Astrocyte of the cerebellum (primary cell): ENCODE data around the gene CKMT2.
"Not testable (repeated sequence)": the region's sequence is repeated elsewhere in the genome, so short reads cannot be mapped to it uniquely, and the experiment has no call there.

Experiments
- DNase-seq: peaks from one replicate; pipeline ENCODE4 v3.0.0-alpha.2; 2011; ENCODE audit warnings: low read depth
- H3K4me3 ChIP-seq: 2 replicates; pipeline ENCODE4 v1.5.1; 2011; ENCODE audit warnings: mild to moderate bottlenecking, low read depth, low read length, moderate library complexity
- in situ Hi-C: cut with HindIII; loops from 2 replicates; pipeline ENCODE4 v1.10.0; 2017; ENCODE audit warnings: low sequenced_read_pairs
- TF ChIP-seq, protein P1 (sequence below): IDR thresholded peaks from 2 replicates; pipeline ENCODE4 v1.5.1; 2012; ENCODE audit warnings: low read length, low read depth, moderate library complexity, mild to moderate bottlenecking; ENCODE audit errors: missing control alignments

The CKMT2 gene

DNA sequence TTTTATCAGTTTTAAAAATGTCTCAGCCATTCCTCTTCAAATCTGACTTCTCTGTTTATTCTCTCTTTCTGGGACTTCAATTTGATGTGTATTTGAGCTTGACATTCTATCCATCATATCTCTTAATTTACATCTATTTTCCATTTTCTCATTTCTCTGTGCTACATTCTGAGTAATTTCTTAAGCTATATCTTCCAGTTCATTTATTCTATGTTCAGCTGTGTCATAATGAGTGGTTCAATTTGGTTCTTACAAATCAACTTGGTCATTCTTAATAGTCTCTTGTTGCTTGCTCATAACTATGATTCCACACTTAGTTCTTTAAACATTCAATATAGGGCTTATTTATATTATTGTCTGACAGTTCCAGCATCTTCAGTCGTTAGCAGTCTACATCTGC is 16.9 kb downstream of the CKMT2 start:
- DNase-seq: no peak
- TF ChIP-seq, protein P1, sequence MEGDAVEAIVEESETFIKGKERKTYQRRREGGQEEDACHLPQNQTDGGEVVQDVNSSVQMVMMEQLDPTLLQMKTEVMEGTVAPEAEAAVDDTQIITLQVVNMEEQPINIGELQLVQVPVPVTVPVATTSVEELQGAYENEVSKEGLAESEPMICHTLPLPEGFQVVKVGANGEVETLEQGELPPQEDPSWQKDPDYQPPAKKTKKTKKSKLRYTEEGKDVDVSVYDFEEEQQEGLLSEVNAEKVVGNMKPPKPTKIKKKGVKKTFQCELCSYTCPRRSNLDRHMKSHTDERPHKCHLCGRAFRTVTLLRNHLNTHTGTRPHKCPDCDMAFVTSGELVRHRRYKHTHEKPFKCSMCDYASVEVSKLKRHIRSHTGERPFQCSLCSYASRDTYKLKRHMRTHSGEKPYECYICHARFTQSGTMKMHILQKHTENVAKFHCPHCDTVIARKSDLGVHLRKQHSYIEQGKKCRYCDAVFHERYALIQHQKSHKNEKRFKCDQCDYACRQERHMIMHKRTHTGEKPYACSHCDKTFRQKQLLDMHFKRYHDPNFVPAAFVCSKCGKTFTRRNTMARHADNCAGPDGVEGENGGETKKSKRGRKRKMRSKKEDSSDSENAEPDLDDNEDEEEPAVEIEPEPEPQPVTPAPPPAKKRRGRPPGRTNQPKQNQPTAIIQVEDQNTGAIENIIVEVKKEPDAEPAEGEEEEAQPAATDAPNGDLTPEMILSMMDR: no peak
- in situ Hi-C loops: no loop called here
- H3K4me3 ChIP-seq: no peak overlapping the region

DNA sequence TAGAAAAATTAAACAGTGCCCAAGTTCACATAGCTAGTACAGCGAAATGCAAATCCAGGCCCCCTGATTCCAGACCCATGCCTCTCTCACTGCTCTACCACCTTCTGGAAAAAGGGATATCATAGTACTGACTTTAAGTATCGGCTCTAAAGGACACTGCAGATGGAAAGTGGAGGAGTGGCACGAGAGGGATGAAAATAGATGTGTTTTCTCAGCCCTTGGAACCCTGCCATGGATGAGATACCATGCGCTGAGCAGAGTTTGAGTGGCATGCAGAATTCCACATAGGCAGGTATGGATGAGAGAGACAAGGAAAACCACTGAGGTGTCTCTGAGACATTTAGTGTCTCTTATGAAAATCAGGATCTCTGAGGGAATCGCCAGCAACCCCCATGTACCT is 18.8 kb downstream of the CKMT2 start:
- no peak for DNase-seq
- in situ Hi-C loops: no loop called here
- H3K4me3 ChIP-seq: no peak overlapping the region
- TF ChIP-seq, protein P1: no peak

DNA sequence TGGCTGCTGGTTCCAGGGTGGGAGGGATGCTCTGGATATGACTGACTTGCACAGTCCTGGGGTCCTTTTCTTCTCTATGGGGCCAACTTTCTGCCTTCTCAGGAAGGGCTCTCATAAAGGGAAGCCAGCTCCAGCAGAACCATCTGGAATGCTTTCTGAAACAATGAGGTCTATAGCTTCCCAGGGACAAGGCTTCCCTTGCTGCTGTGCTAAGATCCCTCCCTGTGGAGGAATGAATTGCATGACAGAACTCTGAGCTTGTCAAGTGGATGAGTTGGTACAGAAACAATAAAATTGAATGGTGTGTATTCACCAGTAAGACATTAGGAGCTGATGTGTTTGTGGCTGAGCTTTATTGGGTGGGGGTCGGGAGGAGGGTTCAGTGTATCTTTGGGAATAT is 19.8 kb downstream of the CKMT2 start:
- H3K4me3 ChIP-seq: no peak overlapping the region
- DNase-seq: no peak
- in situ Hi-C loops: no loop called here
- TF ChIP-seq, protein P1: no peak

DNA sequence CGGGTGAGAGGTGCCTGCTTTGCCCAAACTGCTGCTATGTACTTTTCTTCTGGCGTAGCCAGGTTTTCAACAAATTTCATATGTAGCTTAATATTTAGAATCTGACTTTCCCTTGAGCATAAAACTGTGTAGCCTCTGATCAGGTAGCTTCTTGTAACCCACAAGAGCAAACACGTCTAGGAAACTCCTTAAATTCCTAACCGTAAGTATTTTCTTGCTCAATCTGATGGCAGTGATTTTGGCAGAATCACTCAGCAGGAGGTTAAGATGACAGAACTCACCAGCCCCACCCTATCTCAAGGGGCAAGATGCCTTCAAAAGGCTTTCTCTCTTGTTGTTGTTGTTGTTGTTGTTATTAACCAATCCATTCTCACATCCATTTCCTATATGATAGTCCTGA is 20.8 kb downstream of the CKMT2 start:
- TF ChIP-seq, protein P1: no peak
- no peak for DNase-seq
- in situ Hi-C loops: no loop called here
- H3K4me3 ChIP-seq: no peak overlapping the region

DNA sequence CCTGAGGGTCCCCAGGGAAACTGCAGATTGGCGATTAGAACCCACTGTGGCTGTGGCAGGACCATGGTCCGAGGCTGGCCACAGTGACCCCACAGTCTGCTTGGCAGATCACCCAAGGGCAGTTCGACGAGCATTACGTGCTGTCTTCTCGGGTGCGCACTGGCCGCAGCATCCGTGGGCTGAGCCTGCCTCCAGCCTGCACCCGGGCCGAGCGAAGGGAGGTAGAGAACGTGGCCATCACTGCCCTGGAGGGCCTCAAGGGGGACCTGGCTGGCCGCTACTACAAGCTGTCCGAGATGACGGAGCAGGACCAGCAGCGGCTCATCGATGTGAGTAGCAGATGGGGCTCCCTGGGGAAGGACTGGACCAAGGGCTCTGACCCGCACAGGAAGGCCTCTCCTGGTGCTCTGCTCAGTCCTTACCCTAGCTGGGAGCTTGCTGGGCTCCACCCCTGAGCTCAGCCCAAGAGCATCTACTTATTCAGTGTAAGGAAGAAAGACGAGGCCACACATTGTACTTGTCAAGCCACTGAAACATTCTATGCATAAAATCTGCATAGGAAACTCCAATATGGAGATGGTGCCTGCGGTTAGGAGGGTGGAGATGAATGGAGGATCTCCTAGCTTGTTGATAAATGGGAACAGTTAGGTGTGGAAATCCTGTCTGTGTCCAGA is 21.9 kb downstream of the CKMT2 start:
- in situ Hi-C loops: no loop called here
- TF ChIP-seq, protein P1: no peak
- DNase-seq: no peak
- H3K4me3 ChIP-seq: no peak overlapping the region

DNA sequence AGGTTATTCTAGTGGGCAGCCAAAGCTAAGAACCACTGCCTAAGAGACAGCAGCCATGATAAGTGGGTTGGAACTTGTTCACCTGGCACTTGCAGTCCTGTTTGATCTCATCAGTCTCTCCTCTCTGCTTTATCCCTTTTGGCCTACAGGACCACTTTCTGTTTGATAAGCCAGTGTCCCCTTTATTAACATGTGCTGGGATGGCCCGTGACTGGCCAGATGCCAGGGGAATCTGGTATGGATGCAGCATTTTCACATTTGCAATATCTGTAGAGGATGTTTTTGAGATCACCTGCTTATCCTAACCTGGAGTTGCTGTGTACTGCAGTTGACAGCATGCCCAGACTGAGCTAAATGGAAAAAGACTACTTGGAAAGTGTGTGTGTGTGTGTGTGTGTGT is 23.6 kb downstream of the CKMT2 start:
- in situ Hi-C loops: no loop called here
- no peak overlapping the region for H3K4me3 ChIP-seq
- TF ChIP-seq, protein P1: no peak
- DNase-seq: no peak

DNA sequence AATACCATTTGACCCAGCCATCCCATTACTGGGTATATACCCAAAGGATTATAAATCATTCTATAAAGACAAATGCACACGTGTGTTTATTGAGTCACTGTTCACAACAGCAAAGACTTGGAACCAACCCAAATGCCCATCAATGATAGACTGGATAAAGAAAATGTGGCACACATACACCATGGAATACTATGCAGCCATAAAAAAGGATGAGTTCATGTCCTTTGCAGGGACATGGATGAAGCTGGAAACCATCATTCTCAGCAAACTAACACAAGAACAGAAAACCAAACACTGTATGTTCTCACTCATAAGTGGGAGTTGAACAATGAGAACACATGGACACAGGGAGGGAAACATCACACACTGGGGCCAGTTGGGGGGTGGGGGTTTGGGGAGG is 29.7 kb downstream of the CKMT2 start:
- H3K4me3 ChIP-seq, in situ Hi-C loops, DNase-seq: not testable (repeated sequence)
